GM03348 (cell line): ENCODE results near the gene KCTD5.
"Not testable (repeated sequence)": the region's sequence is repeated elsewhere in the genome, so short reads cannot be mapped to it uniquely, and the experiment has no call there.

Source experiments
- DNase-seq: peaks from one replicate; pipeline ENCODE4 v3.0.0; 2012; ENCODE audit warnings: low spot score

Gene KCTD5

DNA sequence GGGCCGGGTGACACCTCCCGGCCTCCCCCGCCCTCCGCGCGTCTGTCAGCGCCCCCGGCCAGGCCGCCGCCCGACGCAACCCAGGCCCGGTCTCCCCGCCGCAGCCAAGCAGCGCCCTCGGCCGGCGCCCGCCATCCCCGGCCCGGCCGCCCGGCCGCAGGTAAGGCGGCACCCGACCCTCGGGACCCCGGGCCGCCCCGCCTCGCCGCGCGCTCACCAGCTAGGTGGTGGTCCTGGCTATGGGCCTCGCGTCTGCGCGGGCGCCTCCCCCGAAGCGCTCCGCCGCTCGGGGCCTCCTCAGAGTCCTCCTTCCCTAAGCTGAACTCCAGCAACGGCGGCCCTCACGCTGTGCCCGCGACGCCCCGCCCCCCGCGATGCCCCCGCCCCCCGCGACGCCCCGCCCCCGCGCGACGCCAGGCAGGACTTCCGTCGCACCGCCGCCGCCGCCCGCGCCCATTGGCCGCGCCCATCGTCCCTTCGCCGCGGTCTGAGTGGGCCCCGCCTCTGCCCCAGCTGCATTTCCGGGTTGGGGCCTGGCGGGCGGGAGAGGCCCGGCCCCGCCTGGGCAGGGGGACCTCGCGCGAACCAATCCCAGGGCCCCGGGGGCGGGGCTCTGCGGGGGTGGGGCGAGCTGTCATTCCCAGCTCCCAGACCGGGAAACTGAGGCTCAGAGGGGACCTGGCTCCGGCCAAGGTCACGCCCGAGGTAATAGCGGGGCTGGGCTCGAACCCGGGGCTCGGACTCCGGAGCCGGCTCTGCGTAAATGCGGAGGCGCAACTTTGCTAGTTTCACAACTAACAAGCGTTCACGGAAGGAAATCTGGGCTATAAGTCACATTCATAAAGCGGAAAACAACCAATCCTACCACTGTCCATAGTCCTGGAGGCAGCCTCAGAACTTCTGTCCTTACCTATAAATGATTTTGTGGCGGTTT, 9.0 kb upstream of the KCTD5 start:
- peak; percentile 98 for DNase-seq

DNA sequence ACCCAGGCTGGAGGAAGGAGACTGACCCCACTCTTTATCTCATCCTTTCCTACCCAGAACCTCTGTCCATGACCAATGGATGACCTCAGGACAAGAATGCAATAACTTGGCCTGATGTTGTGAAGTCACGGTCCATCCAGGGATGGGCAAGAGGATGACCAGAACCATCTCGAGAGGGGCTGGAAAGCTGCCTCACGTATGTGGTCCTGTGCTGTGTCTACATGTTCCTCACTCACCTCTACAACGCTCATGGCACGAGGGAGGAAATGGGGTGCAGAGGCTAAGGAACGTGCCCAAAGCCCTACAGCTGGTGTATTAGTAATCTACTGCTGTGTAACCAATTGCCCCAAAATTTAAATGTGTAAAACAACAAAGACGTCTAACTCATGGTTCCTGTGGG, 7.3 kb upstream of the KCTD5 start:
- DNase-seq, result no peak

- DNase-seq, result no peak
Observed at GRCh38 chr16:2675714-2676113, 6.6 kb upstream of the KCTD5 start.

- DNase-seq, result not testable (repeated sequence)
Observed at GRCh38 chr16:2676937-2677336, 5.4 kb upstream of the KCTD5 start.

GRCh38 chr16:2678206-2678965, 3.9 kb upstream of the KCTD5 start:
- not testable (repeated sequence) for DNase-seq

DNA sequence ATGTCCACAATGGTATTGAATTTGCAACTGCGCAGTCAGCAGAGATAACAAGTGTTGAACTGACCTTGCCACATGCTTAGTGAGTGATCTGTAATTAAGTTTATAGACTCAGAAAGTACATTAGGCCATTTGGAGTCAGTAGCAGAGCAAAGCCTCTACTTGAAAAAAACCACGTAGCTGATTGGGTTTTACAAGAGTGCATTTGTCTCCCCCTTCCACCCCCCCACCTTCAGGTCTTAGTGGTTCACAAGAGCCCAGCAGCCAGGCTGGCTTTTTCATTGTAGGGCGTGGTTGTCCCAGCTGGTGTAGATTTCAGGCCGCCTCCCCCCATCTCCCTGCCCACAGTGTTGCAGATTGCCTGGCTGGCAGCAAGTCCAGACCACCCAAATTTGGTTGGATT, 2.4 kb upstream of the KCTD5 start:
- DNase-seq, result not testable (repeated sequence)

GRCh38 chr16:2680360-2680759, 2.0 kb upstream of the KCTD5 start:
- DNase-seq, result not testable (repeated sequence)

DNA sequence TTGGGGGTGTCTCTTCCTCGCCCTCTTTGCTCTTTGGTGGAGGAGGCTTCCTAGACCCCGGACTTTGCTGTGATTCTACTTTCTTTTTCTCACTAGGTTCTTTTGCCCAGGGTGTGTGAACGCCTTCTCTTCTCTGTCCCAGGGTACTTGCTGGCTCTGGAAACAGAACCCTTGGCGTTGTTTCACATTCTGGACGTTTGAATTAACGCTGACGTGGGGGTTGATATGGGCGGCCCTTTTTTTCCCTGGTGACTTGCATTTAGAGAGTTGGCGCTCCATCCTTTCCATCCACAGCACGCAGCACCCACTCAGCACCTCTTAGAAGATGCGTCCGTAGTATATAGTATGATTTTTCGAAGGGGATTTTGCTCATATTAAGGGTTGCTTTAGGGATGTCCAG, 718 bp downstream of the KCTD5 start:
- not testable (repeated sequence) for DNase-seq

- not testable (repeated sequence) for DNase-seq
Observed at GRCh38 chr16:2686075-2686474, 3.8 kb downstream of the KCTD5 start.

DNA sequence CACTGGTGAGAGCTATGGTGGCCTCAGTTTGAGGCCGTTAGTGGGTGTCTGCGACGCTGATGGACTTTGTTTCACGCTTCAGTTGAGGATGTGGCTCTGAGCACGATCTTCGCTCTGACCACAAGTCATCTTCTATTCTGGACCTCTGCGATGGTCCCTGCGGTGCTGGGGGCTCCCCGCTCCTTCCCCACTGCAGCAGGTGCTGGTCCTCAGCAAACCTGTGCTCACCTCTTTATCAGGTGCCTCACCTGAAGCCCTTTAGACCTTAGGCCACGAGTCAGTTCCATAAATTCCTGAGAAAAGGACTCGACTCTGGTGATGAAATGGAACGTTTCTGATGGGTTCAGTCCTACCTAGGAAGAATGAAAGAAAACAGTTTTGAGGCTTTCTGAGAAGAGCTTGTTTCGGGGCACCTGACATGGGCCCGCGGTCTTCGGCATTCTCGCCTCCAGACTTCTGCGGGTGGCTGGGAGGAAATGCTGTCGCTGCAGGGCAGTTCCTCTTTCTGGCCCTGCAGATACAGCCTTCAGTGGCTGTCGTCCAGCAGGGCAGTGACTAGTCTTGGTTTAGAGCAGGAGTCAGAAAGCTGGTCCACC, 4.7 kb downstream of the KCTD5 start:
- DNase-seq, result peak; percentile 1

DNA sequence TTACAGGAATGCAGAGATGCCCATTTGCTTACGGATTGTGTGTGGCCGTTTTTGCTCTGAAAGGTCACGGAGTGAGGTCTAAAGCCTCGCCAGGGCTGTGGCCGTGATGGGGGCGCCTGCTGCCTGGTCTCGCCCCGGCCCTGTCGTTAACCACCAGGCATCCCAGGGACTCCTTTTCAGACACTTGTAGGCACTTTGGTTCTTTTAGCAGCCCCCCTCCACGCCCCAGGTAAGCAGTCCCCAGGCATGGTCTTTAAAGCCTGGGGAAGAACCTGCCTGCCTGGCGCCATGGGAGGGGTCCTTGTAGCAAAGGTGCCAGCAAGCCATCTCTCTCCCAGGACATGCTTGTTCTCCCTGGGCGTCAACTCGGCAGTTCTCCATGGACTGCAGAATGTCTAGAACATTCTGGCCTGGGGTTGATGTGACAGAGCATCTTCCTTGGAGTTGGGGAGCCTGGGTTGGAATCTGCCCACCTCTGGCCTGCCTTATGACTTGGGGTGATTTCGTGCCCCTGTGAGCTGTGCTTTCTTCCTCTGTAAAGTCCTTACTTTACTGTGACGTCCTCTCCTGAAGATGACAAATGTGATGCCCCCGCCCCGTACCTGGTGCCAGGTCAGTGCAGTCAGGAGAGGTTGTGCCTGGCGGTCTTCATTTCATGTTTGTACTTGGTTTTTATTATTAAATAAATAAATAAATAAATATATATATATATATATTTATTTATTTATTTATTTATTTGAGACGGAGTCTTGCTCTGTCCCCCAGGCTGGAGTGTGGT, 5.4 kb downstream of the KCTD5 start:
- DNase-seq, result no peak

- DNase-seq, result not testable (repeated sequence)
Observed at GRCh38 chr16:2689422-2689821, 7.1 kb downstream of the KCTD5 start.

DNA sequence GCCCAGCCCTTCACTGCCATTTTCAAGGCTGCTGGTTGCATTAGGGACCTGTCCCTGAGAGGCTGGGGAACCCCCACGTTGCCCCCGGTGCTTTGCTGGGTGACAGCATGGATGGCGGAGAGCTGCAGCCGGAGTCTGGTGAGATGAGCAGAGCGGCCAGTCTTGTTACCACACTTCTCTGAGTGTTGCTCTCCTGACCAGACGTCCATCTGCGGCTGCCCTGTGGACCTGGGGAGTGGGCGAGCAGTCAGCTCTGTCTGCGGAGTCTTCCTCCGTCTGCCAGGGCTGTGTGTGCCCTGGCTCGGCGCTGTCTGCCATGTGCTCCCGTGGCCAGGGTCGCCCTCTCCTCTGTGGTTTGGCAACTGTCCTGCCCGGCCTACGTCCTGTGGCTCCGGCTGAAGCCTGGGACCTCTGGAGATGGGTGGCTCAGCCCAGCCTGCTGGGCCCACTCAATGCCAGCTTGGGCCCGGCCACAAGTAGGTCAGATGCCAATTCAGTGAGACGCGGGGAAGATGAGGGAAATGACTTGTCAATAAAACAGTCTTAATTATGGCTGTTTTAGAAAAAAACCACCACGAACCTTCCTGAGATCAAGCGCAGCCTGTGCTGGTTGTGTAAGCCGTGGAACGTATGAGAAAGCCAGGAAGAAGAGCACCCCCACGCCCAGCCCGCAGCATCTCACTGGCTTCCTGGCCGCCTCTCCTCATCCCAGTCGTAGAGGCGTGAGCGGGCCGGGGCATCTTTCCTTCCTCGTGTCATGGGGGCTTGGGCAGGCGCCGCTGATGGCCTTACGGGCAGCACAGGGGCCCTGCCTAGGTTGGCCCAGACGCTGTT, 7.9 kb downstream of the KCTD5 start:
- no peak for DNase-seq

- DNase-seq, result no peak
Observed at GRCh38 chr16:2690852-2691251, 8.5 kb downstream of the KCTD5 start.

DNA sequence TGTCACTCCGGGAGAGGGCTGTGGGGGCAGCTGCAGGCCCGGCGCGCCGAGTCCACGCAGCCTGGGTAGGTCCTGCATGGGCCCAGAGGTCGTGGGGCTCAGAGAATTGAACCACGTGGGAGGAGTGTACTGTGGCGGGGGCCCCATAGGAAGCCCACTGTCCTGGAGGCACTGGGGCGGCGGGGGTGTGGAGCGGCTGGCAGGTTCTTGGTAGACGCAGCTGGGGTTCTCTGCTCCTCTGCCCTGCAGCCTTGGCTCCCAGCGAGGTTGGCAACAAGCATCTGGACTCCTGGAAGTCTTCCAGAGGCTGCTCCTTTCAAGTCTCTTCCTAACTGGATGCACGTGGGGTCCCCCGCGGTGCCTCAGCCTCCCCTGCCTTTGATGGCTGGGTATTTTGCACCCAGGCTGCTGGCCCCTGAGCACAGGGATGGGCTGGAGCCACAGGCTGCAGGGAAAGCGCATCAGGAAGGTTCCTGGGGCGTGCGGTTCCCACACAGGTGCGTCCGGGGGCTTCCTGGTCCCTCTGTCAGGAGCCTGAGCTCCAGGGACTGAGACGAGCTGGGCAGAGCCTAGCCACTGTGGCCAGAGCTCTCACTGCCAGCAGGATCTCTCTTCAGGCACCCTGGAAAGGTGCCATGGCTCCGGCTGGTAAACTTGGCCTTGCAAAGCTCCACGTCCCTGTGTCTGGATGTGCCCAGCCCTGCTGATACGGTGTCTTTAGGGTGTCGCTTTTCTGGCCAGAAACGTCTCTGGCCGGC, 9.3 kb downstream of the KCTD5 start:
- no peak for DNase-seq

DNA sequence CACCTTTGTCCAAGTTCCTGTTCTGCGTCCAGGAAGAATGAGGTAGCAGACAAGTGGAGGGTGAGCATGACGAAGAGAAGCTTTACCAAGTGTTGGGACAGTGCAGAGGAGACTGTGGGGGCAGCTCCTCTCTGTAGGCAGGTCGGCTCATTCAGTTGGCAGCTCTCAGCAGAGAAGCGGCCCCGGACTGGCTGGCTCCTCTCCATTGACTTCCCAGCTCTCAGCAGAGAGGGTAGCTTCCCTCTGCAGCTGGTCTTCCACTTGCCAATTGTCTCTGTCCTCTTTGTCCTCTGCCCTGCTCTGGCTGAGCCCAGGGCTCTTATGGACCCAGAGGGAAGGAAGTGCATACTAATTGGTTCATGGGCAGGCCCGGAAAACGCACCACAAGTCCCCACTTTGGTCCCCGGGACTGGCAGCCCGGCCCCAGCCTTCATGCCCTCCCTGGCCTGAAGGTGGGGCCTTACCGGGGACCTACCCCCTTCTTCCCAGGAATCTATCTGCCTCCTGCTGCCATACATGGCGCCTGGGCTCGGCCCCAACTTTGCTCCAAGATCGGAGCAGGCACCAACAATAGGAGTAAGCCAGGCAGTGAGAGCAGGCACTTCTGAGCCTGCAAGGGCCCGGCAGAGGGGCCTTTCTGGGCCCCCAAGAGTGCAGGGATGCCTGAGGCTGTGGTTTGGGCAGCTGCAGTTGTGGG, 10.1 kb downstream of the KCTD5 start:
- no peak for DNase-seq

DNA sequence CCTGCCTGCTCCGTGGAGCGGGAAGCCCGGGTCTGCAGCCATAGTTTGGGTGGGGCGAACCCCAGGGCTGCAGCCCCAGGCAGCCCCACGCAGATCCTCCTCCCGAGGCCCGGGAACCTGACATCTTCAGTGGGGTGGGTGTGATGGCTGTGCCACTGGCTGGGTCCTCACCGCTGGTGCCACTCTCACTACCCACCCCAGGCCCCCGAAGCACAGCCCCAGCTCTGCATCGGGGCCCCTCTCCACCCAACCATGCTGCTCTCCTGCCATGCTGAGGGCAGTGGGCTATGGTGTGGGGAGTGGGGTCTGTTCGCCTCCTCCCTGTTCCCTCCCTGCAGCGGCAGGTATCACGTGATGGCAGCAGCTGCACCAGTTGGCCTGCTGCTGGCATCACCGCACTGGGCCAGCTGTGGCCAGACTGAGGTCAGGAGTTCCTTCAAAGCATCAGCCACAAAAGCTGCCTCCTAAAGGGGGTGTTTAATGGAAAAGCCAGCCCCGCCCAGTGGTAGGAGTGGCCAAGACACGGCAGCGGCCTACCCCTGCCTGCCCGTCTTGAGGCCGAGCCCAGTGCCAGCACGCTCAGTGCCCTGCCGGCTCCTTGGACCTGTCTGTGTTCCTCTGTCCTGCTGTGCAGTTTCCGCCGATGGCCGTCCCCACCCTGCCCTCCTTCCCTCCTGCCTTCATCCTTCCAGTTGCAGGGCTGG, 10.8 kb downstream of the KCTD5 start:
- DNase-seq, result no peak

DNA sequence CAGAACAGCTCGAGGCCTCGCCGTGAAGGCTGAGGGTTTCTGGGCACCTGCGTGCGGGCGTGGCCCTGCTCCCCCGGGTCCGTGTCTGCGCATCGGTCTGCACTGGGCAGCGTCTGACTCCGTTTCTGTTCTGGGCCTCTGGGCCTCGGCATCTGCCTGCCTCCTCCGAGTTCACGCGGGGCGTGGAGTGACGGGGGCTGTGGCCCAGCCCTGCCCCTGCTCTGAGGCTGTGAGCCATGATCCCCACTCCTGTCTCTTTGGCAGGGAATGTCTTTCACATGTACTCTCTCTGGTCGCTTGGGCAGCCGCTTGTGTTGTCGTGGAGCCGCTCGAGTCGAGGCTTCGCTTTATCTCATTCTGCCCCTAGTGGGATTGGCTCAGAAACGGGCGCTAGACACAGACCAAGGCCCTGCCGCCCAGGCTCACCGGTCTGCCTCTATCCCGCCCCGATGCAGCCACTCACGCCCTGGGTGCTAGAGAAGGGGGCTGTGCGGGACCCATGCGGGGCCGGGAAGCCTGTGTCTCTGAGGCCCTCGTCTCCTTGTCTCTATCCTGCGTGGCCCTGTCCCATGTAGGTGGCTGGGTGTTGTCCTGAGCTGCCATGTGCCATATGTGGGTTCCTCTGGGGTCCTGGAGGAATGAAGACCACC, 14.4 kb downstream of the KCTD5 start:
- not testable (repeated sequence) for DNase-seq
